ENCODE data around the gene MYO18A. TPM values are rescaled to one million over a fixed set of nuclear protein-coding genes. Genes with fewer than 3 reads are reported as not detected.

MYO18A gene
- total RNA-seq, 4 donors from 2014 or later, result 526 to 1,058 (median 835) TPM

GRCh38 chr17:29176558-29177351, 3.4 kb downstream of the MYO18A start:
- TF ChIP-seq POLR2A (IDR thresholded peaks at IDR 0.05) (peak; percentile 69 to 72), CTCF (IDR thresholded peaks at IDR 0.05 in 4 of 5, conservative IDR thresholded peaks at IDR 0.05 in 1 of 5) (peak in 2 of 5 experiments; percentile 23 to 25)
- Histone ChIP-seq H3K36me3 (no peaks in the 10 kb centered on the region), H3K4me3 (peak overlapping the region; percentile 61 to 73 (median 64)), H3K27ac (peak overlapping the region; percentile 75 to 88 (median 83)), H3K4me1 (peaks cover 21 to 26% of the 10 kb centered on the region in 2 donors), H3K9me3 (no peaks in the 10 kb centered on the region), H3K27me3 (no peaks in the 10 kb centered on the region)
- DNase-seq, result peak; percentile 73 to 86
- ATAC-seq, result peak; percentile 73 to 78
- in situ Hi-C loops (cut with MboI; ENCODE audit: low sequenced_read_pairs in 4 of 4) (no loop called here), intact Hi-C loops (cut with DNase I; ENCODE audit: low total_unique reads) (no loop called here)

GRCh38 chr17:29175349-29175748, 4.8 kb downstream of the MYO18A start:
- no peaks in the 10 kb centered on the region for H3K27me3 ChIP-seq
- H3K36me3 ChIP-seq, result no peaks in the 10 kb centered on the region
- H3K4me1 ChIP-seq, result peaks cover 14 to 21% of the 10 kb centered on the region in 2 donors
- intact Hi-C loops (cut with DNase I; ENCODE audit: low total_unique reads) (no loop called here), in situ Hi-C loops (cut with MboI; ENCODE audit: low sequenced_read_pairs in 4 of 4) (no loop called here)
- H3K4me3 ChIP-seq, result no peak overlapping the region
- DNase-seq, result no peak
- TF ChIP-seq POLR2A (IDR thresholded peaks at IDR 0.05) (no peak), CTCF (IDR thresholded peaks at IDR 0.05 in 4 of 5, conservative IDR thresholded peaks at IDR 0.05 in 1 of 5) (no peak)
- H3K9me3 ChIP-seq, result no peaks in the 10 kb centered on the region
- peak overlapping the region in 1 of 4 donors; percentile 88 for H3K27ac ChIP-seq
- ATAC-seq, result no peak

GRCh38 chr17:29172589-29172988, 7.6 kb downstream of the MYO18A start:
- in situ Hi-C loops (cut with MboI; ENCODE audit: low sequenced_read_pairs in 4 of 4) (loop anchor here in 1 of 4 donors (25.0 kb wide), 1 partner anchor 115 kb away; the partner anchor contains the start of gene NUFIP2), intact Hi-C loops (cut with DNase I; ENCODE audit: low total_unique reads) (no loop called here)
- H3K27ac ChIP-seq, result no peak overlapping the region
- H3K9me3 ChIP-seq, result no peaks in the 10 kb centered on the region
- ATAC-seq, result no peak
- TF ChIP-seq CTCF (IDR thresholded peaks at IDR 0.05 in 4 of 5, conservative IDR thresholded peaks at IDR 0.05 in 1 of 5), result no peak
- H3K36me3 ChIP-seq, result no peaks in the 10 kb centered on the region
- DNase-seq, result no peak
- H3K4me1 ChIP-seq, result peaks cover 9 to 14% of the 10 kb centered on the region in 2 donors
- no peaks in the 10 kb centered on the region for H3K27me3 ChIP-seq
- H3K4me3 ChIP-seq, result no peak overlapping the region

GRCh38 chr17:29170682-29171081, 9.5 kb downstream of the MYO18A start:
- ATAC-seq (no peak), DNase-seq (no peak)
- Histone ChIP-seq H3K27ac (no peak overlapping the region), H3K4me3 (no peak overlapping the region), H3K9me3 (no peaks in the 10 kb centered on the region), H3K27me3 (no peaks in the 10 kb centered on the region), H3K36me3 (peaks cover 0 to 9% of the 10 kb centered on the region in 2 donors), H3K4me1 (peaks cover 1 to 4% of the 10 kb centered on the region in 2 donors)
- no peak for TF ChIP-seq CTCF (IDR thresholded peaks at IDR 0.05 in 4 of 5, conservative IDR thresholded peaks at IDR 0.05 in 1 of 5)
- TF ChIP-seq POLR2A (IDR thresholded peaks at IDR 0.05), result no peak
- in situ Hi-C loops (cut with MboI; ENCODE audit: low sequenced_read_pairs in 4 of 4) (loop anchor here in 1 of 4 donors (25.0 kb wide), 1 partner anchor 117 kb away; the partner anchor contains the start of gene NUFIP2), intact Hi-C loops (cut with DNase I; ENCODE audit: low total_unique reads) (no loop called here)

Measured in gastrocnemius medialis (tissue), 4 donors.